ENCODE measurements around the gene ANXA2. TPM values are rescaled to one million over a fixed set of nuclear protein-coding genes. Genes with fewer than 3 reads are reported as not detected.
A peak's percentile ranks its signal among the peaks of the same experiment; 100 is the strongest.

The ANXA2 gene
- total and polyA plus RNA-seq, 8 donors = 123 to 476 (median 260) TPM

DNA sequence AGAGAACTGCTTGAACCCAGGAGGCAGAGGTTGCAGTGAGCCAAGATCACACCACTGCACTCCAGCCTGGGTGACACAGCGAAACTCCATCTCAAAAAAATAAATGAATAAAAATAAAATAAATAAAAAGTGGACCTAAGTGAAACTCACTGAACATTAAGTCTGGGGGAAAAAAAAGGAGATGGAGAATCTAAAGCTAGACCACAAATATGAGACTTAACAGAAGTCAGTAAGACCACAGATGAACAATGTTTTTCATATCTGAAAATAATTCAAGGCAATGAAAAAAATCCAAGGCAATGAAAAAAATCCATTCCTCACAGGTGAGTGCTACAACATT, 18.6 kb downstream of the ANXA2 start:
- Histone ChIP-seq H3K4me3 (no peak overlapping the region), H3K27me3 (no peaks in the 10 kb centered on the region), H3K4me1 (peaks cover 0 to 14% (median 8%) of the 10 kb centered on the region in 3 donors), H3K27ac (peak overlapping the region; percentile 28 to 68 (median 51)), H3K9me3 (no peaks in the 10 kb centered on the region), H3K36me3 (peaks cover 0 to 30% (median 0%) of the 10 kb centered on the region in 3 donors)
- no peak for FAIRE-seq
- no peak for TF ChIP-seq CTCF (IDR thresholded peaks at IDR 0.05)
- 95 to 96% methylated on average over 1 of the region's 1 CpG for WGBS, 2 donors
- no peak for DNase-seq
- intact Hi-C loops (cut with DNase I) = no loop called here
- no peak for ATAC-seq

DNA sequence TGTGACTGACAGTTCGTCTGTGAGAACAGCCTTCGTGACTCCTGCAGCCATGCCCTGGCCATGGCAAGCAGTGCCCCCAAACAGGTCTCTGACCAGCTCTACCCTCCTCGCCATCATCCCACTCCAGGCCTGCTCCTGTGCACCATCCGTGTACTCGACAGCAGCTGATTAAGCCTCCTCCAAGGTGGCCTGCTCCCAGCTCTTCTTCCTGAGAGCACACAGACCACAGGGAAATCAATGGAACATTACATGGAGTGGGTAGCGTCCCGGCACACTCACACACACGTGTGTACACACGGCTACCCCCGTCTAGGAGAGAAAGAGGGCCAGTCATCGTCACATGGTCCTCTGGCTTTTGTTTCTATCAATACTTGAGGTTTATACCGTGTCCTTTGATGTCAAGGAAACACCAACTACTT, 21.1 kb downstream of the ANXA2 start:
- ATAC-seq = no peak
- FAIRE-seq = no peak
- Histone ChIP-seq H3K4me1 (peaks cover 2 to 21% (median 13%) of the 10 kb centered on the region in 3 donors), H3K27ac (peak overlapping the region in 2 of 4 donors; percentile 15 to 42), H3K36me3 (peaks cover 0 to 23% (median 0%) of the 10 kb centered on the region in 3 donors), H3K9me3 (no peaks in the 10 kb centered on the region), H3K27me3 (no peaks in the 10 kb centered on the region), H3K4me3 (no peak overlapping the region)
- WGBS, 2 donors = 77 to 80% methylated on average over 12 of the region's 12 CpGs
- no peak for DNase-seq
- TF ChIP-seq CTCF (IDR thresholded peaks at IDR 0.05) = no peak
- intact Hi-C loops (cut with DNase I) = no loop called here

DNA sequence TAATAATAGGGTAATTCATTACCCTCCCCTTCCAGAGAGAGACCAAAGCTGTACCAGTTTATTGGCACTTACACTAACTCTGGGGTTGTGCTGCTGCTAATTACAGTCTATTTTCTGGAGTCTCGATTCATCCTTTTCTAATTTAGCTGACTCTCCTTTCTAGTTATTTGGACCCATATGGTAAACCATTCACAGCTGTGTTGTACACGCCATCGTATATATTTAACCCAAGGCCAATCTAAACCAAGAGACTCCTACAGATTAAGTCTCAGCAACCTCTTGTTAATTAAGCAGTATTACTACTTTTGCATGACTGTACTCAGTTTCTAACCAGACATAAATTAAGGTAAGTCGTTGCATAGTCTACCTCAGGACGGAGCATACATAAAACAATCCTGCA, 22.5 kb downstream of the ANXA2 start:
- intact Hi-C loops (cut with DNase I) = no loop called here
- H3K27me3 ChIP-seq = no peaks in the 10 kb centered on the region
- FAIRE-seq (no peak), ATAC-seq (no peak), DNase-seq (no peak)
- TF ChIP-seq CTCF (IDR thresholded peaks at IDR 0.05) = no peak
- peaks cover 5 to 23% (median 13%) of the 10 kb centered on the region in 3 donors for H3K4me1 ChIP-seq
- no peaks in the 10 kb centered on the region for H3K9me3 ChIP-seq
- WGBS, 2 donors = 76 to 84% methylated on average over 5 of the region's 5 CpGs
- H3K4me3 ChIP-seq = no peak overlapping the region
- peak overlapping the region in 2 of 4 donors; percentile 67 to 81 for H3K27ac ChIP-seq
- H3K36me3 ChIP-seq = peaks cover 0 to 16% (median 0%) of the 10 kb centered on the region in 3 donors

DNA sequence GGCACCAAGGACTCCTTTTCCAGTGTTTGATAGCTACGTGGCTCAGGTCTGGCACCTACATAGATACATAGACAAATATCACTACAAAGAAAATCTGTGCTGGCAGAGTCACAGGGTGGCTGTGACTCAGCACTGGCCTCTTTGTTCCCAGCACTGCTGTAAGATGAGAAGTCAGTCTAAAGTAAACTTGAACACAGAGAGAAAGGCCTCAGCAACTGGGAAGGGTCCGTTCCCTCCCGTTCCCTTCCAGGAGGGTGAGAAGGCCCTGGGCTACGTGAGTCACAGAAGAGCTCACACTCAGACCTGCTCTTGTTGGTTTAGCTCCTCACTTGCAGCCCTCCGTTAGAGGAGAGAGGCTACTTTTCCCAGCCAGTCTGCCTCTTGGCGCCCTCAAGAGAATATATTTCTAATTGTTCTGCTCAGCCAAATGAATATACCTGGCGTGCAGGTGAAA, 23.1 kb downstream of the ANXA2 start:
- intact Hi-C loops (cut with DNase I) = no loop called here
- TF ChIP-seq CTCF (IDR thresholded peaks at IDR 0.05) = no peak
- FAIRE-seq (no peak), DNase-seq (peak in 1 of 6 donors; percentile 57), ATAC-seq (peak; percentile 57 to 81 (median 72))
- Histone ChIP-seq H3K27me3 (no peaks in the 10 kb centered on the region), H3K27ac (peak overlapping the region in 3 of 4 donors; percentile 13 to 81 (median 67)), H3K4me1 (peaks cover 5 to 23% (median 13%) of the 10 kb centered on the region in 3 donors), H3K4me3 (no peak overlapping the region), H3K36me3 (peaks cover 0 to 16% (median 0%) of the 10 kb centered on the region in 3 donors), H3K9me3 (no peaks in the 10 kb centered on the region)
- 42 to 61% methylated on average over 7 of the region's 7 CpGs for WGBS, 2 donors

- DNase-seq = no peak
- ATAC-seq = no peak
- no peak overlapping the region for H3K4me3 ChIP-seq
- no peaks in the 10 kb centered on the region for H3K9me3 ChIP-seq
- peaks cover 0 to 16% (median 0%) of the 10 kb centered on the region in 3 donors for H3K36me3 ChIP-seq
- no peak for FAIRE-seq
- WGBS, 2 donors = 62 to 72% methylated on average over 4 of the region's 4 CpGs
- no peak for TF ChIP-seq CTCF (IDR thresholded peaks at IDR 0.05)
- intact Hi-C loops (cut with DNase I) = no loop called here
- peaks cover 5 to 23% (median 13%) of the 10 kb centered on the region in 3 donors for H3K4me1 ChIP-seq
- H3K27me3 ChIP-seq = no peaks in the 10 kb centered on the region
- peak overlapping the region in 3 of 4 donors; percentile 13 to 81 (median 67) for H3K27ac ChIP-seq
These were observed 23.6 kb downstream of the ANXA2 start for GRCh38 chr15:60374209-60374608.

Measured in pancreas (tissue), 10 donors.